A549 (cell line): ENCODE measurements around the gene UQCRH. TPM values are rescaled to one million over a fixed set of nuclear protein-coding genes. Genes with fewer than 3 reads are reported as not detected.

Experiments
- ATAC-seq, 2 experiments: fragments of 200-7000 bp in 1 of 2; fragments of >200 bp in 1 of 2; cut with Nextera tagmentation in 1 of 2; cut with Tn5 transposase in 1 of 2; 3 replicates each; pipeline versions ENCODE4 v1.8.0 to v1.9.1; 2018 to 2020; ENCODE audit warnings: mild to moderate bottlenecking in 1 of 2, moderate library complexity in 1 of 2
- CTCF ChIA-PET: fragments of 300-600 bp; sonication (Branson Sonifier 250); formaldehyde crosslinking; extraction: SDS; loops from one replicate; lab custom pipeline; 2021; ENCODE audit warnings: antibody characterized with exemption, inconsistent platforms; lab: Yijun Ruan, JAX
- POLR2A ChIA-PET: fragments of 350-600 bp; formaldehyde crosslinking; extraction: SDS; loops from one replicate; lab custom pipeline; 2021; ENCODE audit warnings: antibody characterized with exemption, inconsistent platforms; lab: Yijun Ruan, JAX
- DNase-seq, 2 experiments: peaks; one replicate each; pipeline versions ENCODE4 v3.0.0 to v3.0.0-alpha.2; 2011 to 2016; ENCODE audit warnings: low read depth in 1 of 2, low spot score in 1 of 2
- FAIRE-seq: peaks from 2 replicates; lab custom pipeline; 2011; peaks lifted over from hg19 to GRCh38; lab: Jason Lieb, UNC
- H3K27ac ChIP-seq, 2 experiments: fragments of >200 bp; sonication (Bioruptor Twin); formaldehyde crosslinking; 3 replicates each; pipeline ENCODE4 v1.5.1; 2016 to 2017
- H3K4me1 ChIP-seq: fragments of >200 bp; sonication (Bioruptor Twin); formaldehyde crosslinking; 3 replicates; pipeline ENCODE4 v1.6.1; 2016
- H3K4me2 ChIP-seq: fragments of >200 bp; sonication (Bioruptor Twin); formaldehyde crosslinking; 3 replicates; pipeline ENCODE4 v1.6.1; 2016
- H3K4me3 ChIP-seq: fragments of >200 bp; sonication (Bioruptor Twin); formaldehyde crosslinking; 3 replicates; pipeline ENCODE4 v1.5.1; 2016
- H3K9me3 ChIP-seq: fragments of >200 bp; sonication (Bioruptor Twin); formaldehyde crosslinking; 3 replicates; pipeline ENCODE4 v1.6.1; 2016
- BHLHE40 ChIP-seq: IDR thresholded peaks from 2 replicates; pipeline ENCODE4 v1.6.1; 2012; ENCODE audit warnings: low read depth, low read length, inconsistent platforms
- CHD4 ChIP-seq: fragments of 200-600 bp; sonication (generic); IDR thresholded peaks from 2 replicates; pipeline ENCODE4 v1.6.1; 2016; ENCODE audit warnings: antibody characterized with exemption, mild to moderate bottlenecking, borderline replicate concordance
- E2F6 ChIP-seq: IDR thresholded peaks from 2 replicates; pipeline ENCODE4 v1.6.1; 2012; ENCODE audit warnings: low read depth, borderline replicate concordance
- EP300 ChIP-seq, 2 experiments: fragments of >200 bp; sonication (Bioruptor Twin); formaldehyde crosslinking; IDR thresholded peaks; 2 replicates in 1 of 2; 3 replicates in 1 of 2; pipeline ENCODE4 v1.6.1; 2016 to 2017
- ESRRA ChIP-seq: fragments of 150-350 bp; IDR thresholded peaks from 2 replicates; pipeline ENCODE4 v1.6.1; 2014; ENCODE audit warnings: mild to moderate bottlenecking, low read length, borderline replicate concordance
- FOSL2 ChIP-seq, 2 experiments: fragments of 450-650 bp in 1 of 2; fragments of >200 bp in 1 of 2; sonication (Bioruptor Twin) in 1 of 2; formaldehyde crosslinking; IDR thresholded peaks; 2 replicates each; pipeline versions ENCODE4 v1.5.0 to v1.6.1; 2016 to 2020; ENCODE audit warnings: mild to moderate bottlenecking in 1 of 2, moderate library complexity in 1 of 2
- FOXS1 ChIP-seq: fragments of 250-450 bp; sonication (Bioruptor Pico); IDR thresholded peaks from 2 replicates; pipeline ENCODE4 v1.5.0; 2020; ENCODE audit warnings: mild to moderate bottlenecking, moderate library complexity
- GATA3 ChIP-seq: IDR thresholded peaks from 2 replicates; pipeline ENCODE4 v1.6.1; 2012; ENCODE audit warnings: borderline replicate concordance
- HDAC2 ChIP-seq: fragments of 200-600 bp; sonication (generic); IDR thresholded peaks from 2 replicates; pipeline ENCODE4 v1.6.1; 2016
- HEYL ChIP-seq: fragments of 250-450 bp; sonication (Bioruptor Pico); IDR thresholded peaks from 2 replicates; pipeline ENCODE4 v1.8.0; 2021; ENCODE audit warnings: mild to moderate bottlenecking, moderate library complexity
- HOXB13 ChIP-seq: fragments of 250-450 bp; sonication (Bioruptor Pico); IDR thresholded peaks from 2 replicates; pipeline ENCODE4 v1.5.0; 2020; ENCODE audit warnings: low read depth, mild to moderate bottlenecking, moderate library complexity
- HOXB5 ChIP-seq: fragments of 250-450 bp; sonication (Bioruptor Pico); IDR thresholded peaks from 2 replicates; pipeline ENCODE4 v1.5.0; 2020; ENCODE audit warnings: mild to moderate bottlenecking, moderate library complexity
- JUN ChIP-seq, 2 experiments: fragments of >200 bp; sonication (Bioruptor Twin); formaldehyde crosslinking; IDR thresholded peaks; 2 replicates in 1 of 2; 3 replicates in 1 of 2; pipeline ENCODE4 v1.6.1; 2016 to 2017
- MAFK ChIP-seq: fragments of 450-650 bp; IDR thresholded peaks from 2 replicates; pipeline ENCODE4 v1.6.1; 2014; ENCODE audit not compliant: partially characterized antibody
- NPAS2 ChIP-seq: fragments of 250-450 bp; sonication (Bioruptor Pico); IDR thresholded peaks from 2 replicates; pipeline ENCODE4 v1.8.0; 2022; ENCODE audit warnings: mild to moderate bottlenecking, moderate library complexity, borderline replicate concordance
- PHF8 ChIP-seq: fragments of 200-600 bp; sonication (generic); IDR thresholded peaks from 2 replicates; pipeline ENCODE4 v1.6.1; 2016; ENCODE audit warnings: low read depth, mild to moderate bottlenecking, antibody characterized with exemption, moderate library complexity, borderline replicate concordance
- POLR2A ChIP-seq: IDR thresholded peaks from 2 replicates; pipeline ENCODE4 v1.6.1; 2012; ENCODE audit warnings: mild to moderate bottlenecking, low read length
- RCOR1 ChIP-seq: fragments of 150-350 bp; IDR thresholded peaks from 2 replicates; pipeline ENCODE4 v1.6.1; 2014; ENCODE audit warnings: antibody characterized with exemption, low read length, low read depth
- ZFP36 ChIP-seq: fragments of 450-650 bp; IDR thresholded peaks from 2 replicates; pipeline ENCODE4 v1.6.1; 2014; ENCODE audit warnings: borderline replicate concordance; ENCODE audit not compliant: partially characterized antibody
- ZNF302 ChIP-seq: fragments of 250-450 bp; sonication (Bioruptor Pico); IDR thresholded peaks from 2 replicates; pipeline ENCODE4 v1.9.0; 2021; ENCODE audit warnings: inconsistent platforms, mild to moderate bottlenecking, moderate library complexity
- WGBS: methylation state at CpG from one replicate; pipeline ENCODE4 v1.1.6; 2017; ENCODE audit errors: missing lambda C conversion rate; 5-methylcytosine and 5-hydroxymethylcytosine counted together
- polyA plus RNA-seq, 4 experiments: library from polyadenylated mRNA; depleted of rRNA in 3 of 4; stranded (reverse); fragments of >200 nt; fragmentation: RNase III in 1 of 4; extraction: RNeasy Plus Mini Kit Qiagen cat#74134 plus additional on column Dnase treatment in 1 of 4; gene quantifications; 2 replicates in 3 of 4; 3 replicates in 1 of 4; pipeline ENCODE4 v1.2.3, GENCODE V29; 2011 to 2017
- TF ChIP-seq, protein P1 (sequence below): fragments of 200-600 bp; sonication (generic); IDR thresholded peaks from 2 replicates; pipeline ENCODE4 v1.6.1; 2016; ENCODE audit warnings: antibody characterized with exemption, mild to moderate bottlenecking, moderate library complexity
- TF ChIP-seq, protein P2 (sequence below): IDR thresholded peaks from 2 replicates; pipeline ENCODE4 v1.6.1; 2012
- TF ChIP-seq, protein P3 (sequence below): fragments of 450-650 bp; IDR thresholded peaks from 2 replicates; pipeline ENCODE4 v1.6.1; 2014; ENCODE audit warnings: antibody characterized with exemption

The UQCRH gene
- polyA plus RNA-seq, 2 of the 4 experiments (the other 2 are of a cell fraction): 762 to 793 TPM

GRCh38 chr1:46274225-46275029, 29.1 kb upstream of the UQCRH start (continued):
- TF ChIP-seq HOXB5 (CRISPR knock-in tag) (no peak), RCOR1 (no peak), HOXB13 (CRISPR knock-in tag) (no peak), BHLHE40 (no peak)

DNA sequence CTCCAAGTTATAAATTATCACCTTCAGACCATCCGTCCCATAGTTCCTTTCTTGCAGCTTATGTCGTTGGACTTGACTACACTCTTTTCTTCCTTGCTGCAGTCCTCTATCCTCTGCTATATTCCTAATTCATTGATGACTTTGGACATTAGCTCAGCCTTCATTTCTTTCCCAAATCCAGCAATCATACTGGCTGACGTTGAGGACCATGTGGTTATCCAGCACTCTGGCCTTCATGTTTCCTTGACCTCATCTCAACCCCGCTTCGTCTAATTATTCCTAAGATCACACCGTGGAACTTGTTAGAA, 28.5 kb upstream of the UQCRH start:
- ChIA-PET CTCF (interaction anchor here (1.3 to 2.0 kb wide), 4 partner anchors 9 to 25 kb away, joined by 3 to 6 read pairs (median 4); no protein-coding TSS in a partner anchor), POLR2A (no interaction called here)
- 92% methylated on average over 6 of the region's 6 CpGs for WGBS
- ATAC-seq: no peak
- FAIRE-seq: no peak
- no peak overlapping the region for H3K27ac ChIP-seq
- no peaks in the 10 kb centered on the region for H3K9me3 ChIP-seq
- no peak for DNase-seq
- H3K4me1 ChIP-seq: no peaks in the 10 kb centered on the region
- H3K4me2 ChIP-seq: no peak overlapping the region
- TF ChIP-seq NPAS2 (no peak), HEYL (CRISPR knock-in tag) (no peak), CHD4 (no peak)
- TF ChIP-seq, protein P1, sequence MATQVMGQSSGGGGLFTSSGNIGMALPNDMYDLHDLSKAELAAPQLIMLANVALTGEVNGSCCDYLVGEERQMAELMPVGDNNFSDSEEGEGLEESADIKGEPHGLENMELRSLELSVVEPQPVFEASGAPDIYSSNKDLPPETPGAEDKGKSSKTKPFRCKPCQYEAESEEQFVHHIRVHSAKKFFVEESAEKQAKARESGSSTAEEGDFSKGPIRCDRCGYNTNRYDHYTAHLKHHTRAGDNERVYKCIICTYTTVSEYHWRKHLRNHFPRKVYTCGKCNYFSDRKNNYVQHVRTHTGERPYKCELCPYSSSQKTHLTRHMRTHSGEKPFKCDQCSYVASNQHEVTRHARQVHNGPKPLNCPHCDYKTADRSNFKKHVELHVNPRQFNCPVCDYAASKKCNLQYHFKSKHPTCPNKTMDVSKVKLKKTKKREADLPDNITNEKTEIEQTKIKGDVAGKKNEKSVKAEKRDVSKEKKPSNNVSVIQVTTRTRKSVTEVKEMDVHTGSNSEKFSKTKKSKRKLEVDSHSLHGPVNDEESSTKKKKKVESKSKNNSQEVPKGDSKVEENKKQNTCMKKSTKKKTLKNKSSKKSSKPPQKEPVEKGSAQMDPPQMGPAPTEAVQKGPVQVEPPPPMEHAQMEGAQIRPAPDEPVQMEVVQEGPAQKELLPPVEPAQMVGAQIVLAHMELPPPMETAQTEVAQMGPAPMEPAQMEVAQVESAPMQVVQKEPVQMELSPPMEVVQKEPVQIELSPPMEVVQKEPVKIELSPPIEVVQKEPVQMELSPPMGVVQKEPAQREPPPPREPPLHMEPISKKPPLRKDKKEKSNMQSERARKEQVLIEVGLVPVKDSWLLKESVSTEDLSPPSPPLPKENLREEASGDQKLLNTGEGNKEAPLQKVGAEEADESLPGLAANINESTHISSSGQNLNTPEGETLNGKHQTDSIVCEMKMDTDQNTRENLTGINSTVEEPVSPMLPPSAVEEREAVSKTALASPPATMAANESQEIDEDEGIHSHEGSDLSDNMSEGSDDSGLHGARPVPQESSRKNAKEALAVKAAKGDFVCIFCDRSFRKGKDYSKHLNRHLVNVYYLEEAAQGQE: no peak
- H3K4me3 ChIP-seq: no peak overlapping the region

DNA sequence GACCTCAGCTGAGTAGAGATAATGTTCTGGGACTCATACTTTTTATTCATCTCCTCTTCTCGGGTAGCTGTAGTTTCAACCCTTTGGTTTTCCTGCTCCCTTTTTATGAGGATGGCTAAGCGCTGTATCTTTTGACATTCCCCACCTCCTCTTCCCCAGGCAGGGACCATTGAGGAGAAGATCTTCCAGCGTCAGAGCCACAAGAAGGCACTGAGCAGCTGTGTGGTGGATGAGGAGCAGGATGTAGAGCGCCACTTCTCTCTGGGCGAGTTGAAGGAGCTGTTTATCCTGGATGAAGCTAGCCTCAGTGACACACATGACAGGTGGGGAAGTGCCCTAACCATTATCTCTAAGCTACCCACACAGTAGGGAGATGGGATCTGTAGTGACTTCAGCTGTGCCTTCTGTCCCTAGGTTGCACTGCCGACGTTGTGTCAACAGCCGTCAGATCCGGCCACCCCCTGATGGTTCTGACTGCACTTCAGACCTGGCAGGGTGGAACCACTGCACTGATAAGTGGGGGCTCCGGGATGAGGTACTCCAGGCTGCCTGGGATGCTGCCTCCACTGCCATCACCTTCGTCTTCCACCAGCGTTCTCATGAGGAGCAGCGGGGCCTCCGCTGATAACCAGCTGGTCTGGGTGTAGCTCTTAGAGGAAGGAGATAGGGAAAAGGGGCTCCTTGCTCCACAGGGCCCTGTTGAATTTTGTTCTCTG, 25.7 kb upstream of the UQCRH start:
- POLR2A ChIA-PET: no interaction called here
- Histone ChIP-seq H3K4me1 (no peaks in the 10 kb centered on the region), H3K9me3 (no peaks in the 10 kb centered on the region), H3K27ac (no peak overlapping the region)
- ATAC-seq (no peak), FAIRE-seq (no peak)
- TF ChIP-seq HDAC2 (no peak), MAFK (no peak), NPAS2 (no peak), ZNF302 (CRISPR knock-in tag) (no peak), EP300 (IDR thresholded peaks at IDR 0.05) (no peak), ZFP36 (no peak), GATA3 (no peak), FOXS1 (CRISPR knock-in tag) (no peak), HOXB13 (CRISPR knock-in tag) (no peak), E2F6 (no peak), BHLHE40 (no peak), POLR2A (no peak), JUN (IDR thresholded peaks at IDR 0.05) (no peak), FOSL2 (IDR thresholded peaks at IDR 0.05) (no peak), FOSL2 (CRISPR knock-in tag; IDR thresholded peaks at IDR 0.05) (no peak), PHF8 (no peak), ESRRA (no peak)
- TF ChIP-seq, protein P2, sequence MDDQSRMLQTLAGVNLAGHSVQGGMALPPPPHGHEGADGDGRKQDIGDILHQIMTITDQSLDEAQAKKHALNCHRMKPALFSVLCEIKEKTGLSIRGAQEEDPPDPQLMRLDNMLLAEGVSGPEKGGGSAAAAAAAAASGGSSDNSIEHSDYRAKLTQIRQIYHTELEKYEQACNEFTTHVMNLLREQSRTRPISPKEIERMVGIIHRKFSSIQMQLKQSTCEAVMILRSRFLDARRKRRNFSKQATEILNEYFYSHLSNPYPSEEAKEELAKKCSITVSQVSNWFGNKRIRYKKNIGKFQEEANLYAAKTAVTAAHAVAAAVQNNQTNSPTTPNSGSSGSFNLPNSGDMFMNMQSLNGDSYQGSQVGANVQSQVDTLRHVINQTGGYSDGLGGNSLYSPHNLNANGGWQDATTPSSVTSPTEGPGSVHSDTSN: no peak
- TF ChIP-seq, protein P1: no peak
- TF ChIP-seq, protein P3, sequence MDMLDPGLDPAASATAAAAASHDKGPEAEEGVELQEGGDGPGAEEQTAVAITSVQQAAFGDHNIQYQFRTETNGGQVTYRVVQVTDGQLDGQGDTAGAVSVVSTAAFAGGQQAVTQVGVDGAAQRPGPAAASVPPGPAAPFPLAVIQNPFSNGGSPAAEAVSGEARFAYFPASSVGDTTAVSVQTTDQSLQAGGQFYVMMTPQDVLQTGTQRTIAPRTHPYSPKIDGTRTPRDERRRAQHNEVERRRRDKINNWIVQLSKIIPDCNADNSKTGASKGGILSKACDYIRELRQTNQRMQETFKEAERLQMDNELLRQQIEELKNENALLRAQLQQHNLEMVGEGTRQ: no peak
- TF ChIP-seq, all 56 proteins: peak for 0
- DNase-seq: no peak
- WGBS: 94% methylated on average over 6 of the region's 14 CpGs
- no peak overlapping the region for H3K4me3 ChIP-seq
- no peak overlapping the region for H3K4me2 ChIP-seq
- CTCF ChIA-PET: interaction anchor here (0.7 to 1.1 kb wide), 2 partner anchors 25 to 33 kb away, joined by 3 read pairs; no protein-coding TSS in a partner anchor
